NCI-H187 treated with DMSO at 0.1 percent for 48 hours (cell line): ENCODE measurements around the gene SFXN4.
"Not testable (repeated sequence)": the region's sequence is repeated elsewhere in the genome, so short reads cannot be mapped to it uniquely, and the experiment has no call there.

ENCODE experiments used
- DNase-seq: peaks from one replicate; lab custom pipeline; 2025; lab: John Stamatoyannopoulos, UW

SFXN4 gene

DNA sequence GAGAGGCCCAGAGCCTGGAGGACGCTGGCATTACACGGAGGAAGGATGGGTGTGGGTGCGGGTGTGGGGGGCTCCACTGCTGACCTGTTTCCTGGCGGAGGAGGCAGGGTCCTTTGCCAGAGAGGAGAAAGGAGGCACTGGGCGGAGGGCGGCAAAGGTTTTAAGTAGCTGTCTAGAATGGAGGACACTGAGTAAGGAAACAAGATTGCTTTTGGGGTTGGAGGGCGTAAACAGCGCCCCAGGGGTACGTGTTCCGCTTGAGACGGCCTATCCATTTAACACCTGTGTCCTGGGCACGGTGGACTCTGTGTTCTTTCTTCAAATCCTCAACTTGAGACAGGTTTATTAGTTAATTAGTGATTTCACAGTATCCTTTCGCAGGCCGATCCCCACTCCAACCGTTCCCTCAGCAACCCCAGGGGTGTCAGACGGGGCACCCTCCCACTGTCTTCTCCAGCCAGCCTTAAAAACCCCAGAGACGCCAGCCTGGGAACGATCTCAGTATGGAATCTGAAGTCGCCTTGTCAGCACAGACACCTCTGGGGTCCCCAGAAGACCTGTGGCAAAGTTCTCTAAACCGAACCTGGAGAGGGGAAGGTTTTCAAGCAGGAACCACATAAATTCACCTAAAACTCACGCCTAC is 24.8 kb downstream of the SFXN4 start:
- DNase-seq: no peak

DNA sequence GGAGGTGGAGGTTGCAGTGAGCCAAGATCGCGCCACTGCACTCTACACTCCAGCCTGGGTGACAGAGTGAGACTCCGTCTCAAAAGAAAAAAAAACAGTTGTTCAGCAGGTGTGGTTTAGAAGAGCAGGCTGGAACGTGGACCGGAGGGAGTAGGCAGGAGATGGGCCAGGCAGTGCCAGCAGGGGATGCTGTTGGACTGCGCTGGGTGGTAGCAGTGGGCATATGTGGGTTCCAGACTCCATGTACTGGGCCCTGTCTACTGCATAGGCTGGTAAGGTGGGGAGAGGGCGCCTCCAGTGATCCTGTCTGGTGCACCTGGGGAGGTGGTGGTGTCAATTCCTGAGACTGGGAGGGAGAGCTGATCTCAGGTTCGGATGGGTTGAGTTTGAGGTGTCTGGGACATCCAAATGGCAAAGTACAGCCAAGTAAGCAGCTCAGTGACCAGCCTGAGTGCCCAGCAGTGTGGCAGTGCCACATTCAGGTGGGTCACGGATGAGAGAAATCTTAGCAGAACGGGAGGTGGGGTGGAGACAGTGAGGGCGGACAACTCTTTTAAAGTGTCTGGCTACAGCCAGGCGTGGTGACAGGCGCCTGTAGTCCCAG is 25.9 kb downstream of the SFXN4 start:
- no peak for DNase-seq

DNA sequence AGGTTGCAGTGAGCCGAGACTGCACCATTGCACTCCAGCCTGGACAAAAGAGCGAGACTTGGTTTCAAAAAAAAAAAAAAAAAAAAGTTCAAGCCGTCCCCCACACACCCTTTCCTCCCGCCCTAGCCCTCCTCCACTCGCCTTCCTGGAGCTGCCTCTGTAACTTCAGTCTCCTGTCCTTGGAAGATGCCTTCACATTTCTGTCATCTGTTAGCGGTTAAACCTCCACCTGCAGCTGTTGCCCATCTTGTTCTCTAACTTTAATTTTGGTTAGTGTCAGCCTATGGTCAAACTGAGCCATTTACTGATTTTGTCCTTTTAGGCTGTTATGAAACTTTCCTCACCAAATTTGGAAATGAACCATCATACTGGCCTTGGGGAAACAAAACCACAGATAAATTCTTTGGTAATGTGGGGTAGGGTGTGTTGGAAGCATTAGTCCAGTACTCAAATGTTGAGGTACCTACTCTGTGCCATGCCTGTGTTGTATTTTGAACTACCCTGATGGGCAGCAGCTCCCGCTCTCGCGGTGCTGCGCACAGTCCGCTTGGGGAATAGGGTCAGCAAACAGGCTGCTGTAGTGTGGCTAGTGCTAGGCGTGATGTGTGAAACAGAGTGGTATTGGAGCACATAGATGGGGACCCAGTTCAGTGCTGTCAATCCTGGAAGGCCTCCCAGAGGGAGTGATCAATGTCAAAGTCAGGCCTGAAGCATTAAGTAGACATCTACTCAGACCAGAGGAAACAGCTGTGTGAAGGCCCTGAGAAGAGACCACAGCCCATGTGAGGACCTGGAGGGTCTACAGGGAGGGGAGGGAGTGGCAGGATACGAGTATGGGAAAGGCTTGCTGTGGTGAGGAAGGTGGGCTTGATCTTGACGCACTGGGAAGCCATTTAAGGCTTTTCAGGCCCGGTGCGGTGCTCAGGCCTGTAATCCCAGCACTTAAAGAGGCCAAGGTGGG is 26.9 kb downstream of the SFXN4 start:
- DNase-seq: no peak

DNA sequence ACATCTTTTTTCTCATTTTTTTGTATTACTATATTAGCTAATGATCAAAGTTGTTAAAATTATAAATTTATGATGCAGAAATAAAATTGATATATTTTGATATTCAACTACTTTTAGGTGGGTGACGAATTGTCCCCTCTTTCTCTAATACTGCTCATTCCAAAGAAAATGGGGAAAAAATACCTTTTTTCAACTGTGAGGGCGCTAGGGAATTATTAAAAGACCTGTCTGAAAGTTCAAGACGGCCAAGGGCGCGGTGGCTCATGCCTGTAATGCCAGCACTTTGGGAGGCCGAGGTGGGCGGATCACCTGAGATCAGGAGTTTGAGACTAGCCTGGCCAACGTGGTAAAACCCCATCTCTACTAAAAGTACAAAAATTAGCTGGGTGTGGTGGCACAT is 27.6 kb downstream of the SFXN4 start:
- not testable (repeated sequence) for DNase-seq

DNA sequence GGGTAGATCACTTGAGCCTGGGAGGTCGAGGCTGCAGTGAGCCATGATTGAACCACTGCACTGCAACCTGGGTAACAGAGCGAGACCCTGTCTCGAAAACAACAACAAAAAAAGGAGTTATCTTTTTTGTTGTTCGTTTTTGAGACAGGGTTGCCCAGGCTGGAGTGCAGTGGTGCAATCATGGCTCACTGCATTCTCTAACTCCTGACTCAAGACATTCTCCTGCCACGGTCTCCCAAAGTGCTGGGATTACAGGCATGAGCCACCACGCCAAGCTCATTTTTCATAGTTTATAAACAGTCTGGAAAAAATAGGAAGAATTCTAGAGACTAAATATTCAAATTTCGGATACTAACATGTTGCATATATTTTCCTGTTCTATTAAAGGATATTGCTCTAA is 29.4 kb downstream of the SFXN4 start:
- no peak for DNase-seq

DNA sequence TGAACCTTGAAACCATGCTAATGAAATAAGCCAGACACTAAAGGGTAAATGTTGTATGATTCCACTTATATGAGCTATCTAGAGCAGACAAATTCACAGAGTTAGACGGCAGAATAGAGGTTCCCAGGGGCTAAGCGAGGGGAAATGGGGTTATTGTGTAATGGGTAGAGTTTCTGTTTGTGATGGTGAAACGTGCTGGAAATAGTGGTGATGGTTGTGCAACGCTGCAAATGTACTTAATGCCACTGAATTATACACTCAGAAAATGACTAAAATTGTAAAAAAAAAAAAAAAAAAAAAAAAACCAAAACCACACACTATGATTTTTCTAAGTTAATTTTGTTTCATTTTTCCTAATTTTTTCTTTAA is 30.0 kb downstream of the SFXN4 start:
- DNase-seq: no peak

DNA sequence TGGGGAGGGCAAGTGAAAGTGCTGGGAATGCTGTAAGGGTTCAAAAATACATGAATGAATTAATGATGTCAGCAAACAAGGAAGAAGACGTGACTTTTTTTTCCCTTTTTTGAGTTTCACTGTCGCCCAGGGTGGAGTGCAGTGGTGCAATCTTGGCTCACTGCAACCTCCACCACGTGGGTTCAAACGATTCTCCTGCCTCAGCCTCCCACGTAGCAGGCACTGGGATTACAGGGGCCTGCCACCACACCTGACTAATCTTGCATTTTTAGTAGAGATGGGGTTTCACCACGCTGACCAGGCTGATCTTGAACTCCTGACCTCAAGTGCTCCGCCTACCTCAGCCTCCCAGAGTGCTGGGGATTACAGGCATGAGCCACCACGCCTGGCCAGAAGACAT is 31.6 kb downstream of the SFXN4 start:
- DNase-seq: no peak

DNA sequence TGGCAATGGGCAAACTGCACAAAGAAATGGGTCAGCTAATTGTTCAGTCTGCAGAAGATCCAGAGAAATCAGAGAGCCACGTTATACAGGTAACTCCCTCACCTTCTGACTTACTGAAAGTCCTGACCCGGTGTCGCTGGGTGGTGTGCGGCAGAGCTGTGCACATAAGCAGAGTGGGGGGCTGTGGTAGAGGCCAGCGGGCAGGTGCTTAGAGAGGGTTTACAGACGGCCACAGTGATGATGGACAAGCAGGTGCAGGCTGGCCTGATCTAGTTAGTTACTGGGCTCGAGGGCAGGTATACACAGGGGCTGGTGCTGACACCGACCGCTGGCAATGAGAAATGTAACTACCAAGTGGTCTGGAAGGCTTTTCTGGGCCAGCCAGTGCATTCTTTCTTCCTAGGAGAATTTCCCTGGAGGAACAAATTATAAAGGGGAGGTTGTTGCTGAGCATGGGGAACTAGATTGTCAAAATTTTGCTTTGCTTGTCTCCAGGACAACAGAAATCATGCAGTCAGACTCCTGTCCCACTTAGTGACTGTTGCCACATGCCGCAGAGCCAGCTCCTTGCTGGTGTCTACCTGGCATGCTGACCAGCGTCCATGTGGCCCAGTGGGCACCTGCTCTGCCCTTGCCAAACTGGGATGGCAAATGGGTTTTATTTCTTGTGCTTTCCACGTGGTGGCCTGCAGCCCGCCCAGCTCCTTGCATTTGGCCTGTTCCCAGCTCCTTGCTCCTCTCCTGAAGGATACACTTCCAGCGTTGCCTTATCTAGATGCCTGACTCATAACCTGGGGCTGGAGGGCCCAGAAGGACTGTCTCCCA is 32.8 kb downstream of the SFXN4 start:
- DNase-seq: no peak

DNA sequence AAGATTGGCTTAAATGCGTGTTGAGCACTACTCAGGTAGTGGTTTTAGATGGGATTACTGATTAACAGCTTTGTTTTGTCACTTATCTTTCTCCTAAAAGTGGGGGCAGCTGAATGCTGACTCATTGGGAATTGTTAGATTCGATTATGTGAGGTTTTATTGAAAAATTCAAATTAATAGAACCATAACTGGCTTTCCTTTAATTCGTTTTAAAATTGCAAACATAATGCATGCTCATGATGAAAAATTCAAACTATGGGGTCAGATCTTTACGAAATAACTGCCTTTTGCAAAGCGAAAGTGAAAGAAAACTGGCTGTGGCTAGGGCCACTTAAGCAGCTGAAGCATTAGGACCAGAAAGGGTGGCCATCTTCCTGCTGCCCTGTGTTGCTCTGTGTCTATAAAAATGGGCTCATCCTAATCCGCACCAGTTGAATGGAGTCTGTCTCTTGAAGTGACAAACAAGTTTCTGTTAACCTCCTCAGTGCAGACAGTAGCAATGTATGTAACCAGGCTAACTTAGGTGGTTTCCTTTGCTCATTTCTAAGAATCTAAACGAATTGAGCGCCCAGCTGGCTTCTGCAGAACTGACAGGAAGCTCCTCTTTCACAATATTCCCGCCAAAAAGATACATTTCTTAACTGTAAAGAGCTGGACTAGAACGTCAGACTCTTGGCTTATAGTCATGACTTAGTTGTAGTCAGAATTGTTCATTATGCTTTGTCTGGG is 33.8 kb downstream of the SFXN4 start:
- DNase-seq: no peak

DNA sequence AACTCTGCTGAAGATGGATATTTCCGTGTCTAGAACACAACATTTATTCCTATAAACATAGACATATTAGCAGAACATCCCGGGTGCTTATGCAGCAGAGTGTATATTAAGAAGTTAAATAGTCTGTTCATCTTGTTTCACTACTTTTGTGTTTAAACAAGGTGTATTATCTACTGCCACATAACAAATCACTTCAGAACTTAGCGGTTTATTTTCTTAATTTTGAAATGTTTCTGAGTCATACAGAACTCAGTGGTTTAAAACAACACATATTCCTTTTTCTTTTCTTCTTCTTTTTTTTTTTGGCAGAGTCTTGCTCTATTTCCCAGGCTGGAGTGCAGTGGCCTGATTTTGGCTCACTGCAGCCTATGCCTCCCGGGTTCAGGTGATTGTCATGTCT is 35.8 kb downstream of the SFXN4 start:
- no peak for DNase-seq

DNA sequence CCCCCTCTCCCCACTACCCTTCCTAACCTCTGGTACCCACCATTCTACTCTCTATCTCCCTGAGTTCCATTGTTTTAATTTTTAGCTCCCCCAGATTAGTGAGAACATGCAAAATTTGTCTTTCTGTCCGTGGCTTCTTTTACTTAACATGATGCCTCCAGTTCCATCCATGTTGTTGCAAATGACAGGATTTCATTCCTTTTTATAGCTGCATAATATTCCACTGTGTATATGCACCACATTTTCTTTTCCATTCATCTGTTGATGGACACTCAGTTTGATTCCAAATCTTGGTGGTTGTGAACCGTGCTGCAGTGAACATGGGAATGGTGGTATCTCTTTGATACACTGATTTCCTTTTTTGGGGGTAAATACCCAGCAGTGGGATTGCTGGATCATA is 39.6 kb downstream of the SFXN4 start:
- DNase-seq: no peak

DNA sequence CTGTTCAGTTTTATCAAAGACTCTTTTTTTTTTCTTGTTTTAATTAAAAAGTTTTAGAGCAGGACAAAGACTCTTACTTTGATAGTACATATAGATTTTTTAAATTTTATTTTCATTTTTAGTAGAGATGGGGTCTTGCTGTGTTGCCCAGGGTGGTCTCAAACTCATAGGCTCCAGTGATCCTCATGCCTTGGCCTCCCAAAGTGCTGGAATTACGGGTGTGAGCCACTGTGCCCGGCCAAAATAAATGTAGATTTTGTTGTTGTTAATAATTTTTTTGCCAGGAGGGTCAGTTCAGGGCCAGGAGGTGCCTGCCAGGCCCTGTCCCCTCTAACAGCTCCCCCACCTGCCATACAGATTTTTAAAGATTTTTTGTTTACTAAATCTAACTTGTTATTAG is 44.6 kb downstream of the SFXN4 start:
- no peak for DNase-seq

DNA sequence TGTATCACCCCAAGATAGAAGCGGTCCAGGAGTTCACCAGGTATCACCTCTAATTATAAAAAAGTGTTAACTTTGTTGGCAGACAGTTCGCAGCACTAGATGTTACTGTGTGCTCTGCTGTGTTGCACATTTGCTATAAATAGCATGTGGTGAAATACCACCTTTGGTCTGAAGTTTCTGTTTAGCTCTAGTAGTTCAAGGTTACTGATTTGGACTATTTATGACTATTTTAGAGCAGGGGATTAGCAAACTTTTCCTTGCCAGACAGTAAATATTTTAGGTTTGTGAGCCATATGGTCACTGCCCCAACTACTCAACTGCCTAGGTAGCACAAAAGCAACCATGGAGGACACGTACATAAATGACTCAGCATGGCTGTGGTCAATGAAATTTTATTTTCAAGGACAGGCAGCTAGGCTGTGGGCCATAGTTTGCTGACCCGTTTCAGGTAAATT is 45.1 kb downstream of the SFXN4 start:
- no peak for DNase-seq

DNA sequence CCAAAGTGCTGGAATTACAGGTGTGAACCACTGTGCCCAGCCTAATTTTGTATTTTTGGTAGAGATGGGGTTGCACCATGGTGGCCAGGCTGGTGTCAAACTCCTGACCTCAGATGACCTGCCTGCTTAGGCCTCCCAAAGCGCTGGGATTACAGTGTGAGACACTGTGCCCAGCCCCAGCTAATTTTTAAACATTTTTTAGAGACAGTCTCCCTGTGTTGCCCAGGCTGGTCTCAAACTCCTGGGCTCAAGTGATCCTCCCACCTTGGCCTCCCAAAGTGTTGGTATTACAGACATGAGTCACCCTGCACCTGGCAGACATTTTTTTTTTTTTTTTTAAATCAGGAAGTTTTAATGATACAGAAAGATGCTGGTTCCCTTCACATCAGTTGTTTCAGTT is 46.1 kb downstream of the SFXN4 start:
- DNase-seq: no peak

DNA sequence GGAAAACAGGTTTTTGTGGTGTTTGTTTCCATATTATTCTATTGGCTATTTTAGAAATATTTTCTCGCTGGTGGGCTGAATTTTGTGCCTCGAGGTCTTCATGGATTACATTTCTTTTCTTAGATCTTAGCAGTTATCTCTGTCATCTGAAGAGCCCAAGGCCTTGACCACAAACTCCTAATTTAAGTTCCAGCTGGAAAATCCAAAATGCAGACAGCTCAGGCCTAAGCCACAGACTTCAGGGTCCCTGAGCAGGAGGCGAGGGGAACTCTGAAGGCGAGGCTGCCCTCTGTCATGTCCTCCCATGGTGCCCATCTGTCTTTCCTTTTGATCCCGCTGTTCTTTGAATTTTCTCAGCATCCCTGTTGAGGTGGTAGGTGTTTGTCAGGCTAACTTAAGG is 47.3 kb downstream of the SFXN4 start:
- no peak for DNase-seq

DNA sequence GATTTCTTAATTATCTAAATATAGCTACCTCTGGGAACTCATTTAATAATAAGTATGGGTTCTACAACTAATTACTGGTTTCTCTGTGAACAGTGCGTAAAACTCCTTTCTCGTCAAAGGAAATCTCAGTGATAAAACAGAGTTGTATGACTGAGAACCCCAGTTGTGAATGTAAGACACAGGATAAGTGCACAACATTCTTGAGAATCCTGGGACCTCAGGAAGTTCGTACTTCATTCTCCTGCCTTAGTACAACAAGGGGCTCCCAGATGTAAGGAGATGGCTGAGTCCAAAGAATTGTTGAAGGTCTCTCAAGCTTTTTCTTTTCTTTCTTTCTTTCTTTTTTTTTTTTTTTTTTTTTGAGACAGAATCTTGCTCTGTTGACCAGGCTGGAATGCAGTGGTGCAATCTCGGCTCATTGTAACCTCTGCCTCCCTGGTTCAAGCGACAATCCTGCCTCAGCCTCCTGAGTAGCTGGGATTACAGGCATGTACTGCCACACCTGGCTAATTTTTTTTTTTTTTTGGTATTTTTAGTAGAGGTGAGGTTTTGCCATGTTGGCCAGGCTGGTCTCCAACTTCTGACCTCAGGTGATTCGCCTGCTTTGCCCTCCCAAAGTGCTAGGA is 49.1 kb downstream of the SFXN4 start:
- DNase-seq: no peak

DNA sequence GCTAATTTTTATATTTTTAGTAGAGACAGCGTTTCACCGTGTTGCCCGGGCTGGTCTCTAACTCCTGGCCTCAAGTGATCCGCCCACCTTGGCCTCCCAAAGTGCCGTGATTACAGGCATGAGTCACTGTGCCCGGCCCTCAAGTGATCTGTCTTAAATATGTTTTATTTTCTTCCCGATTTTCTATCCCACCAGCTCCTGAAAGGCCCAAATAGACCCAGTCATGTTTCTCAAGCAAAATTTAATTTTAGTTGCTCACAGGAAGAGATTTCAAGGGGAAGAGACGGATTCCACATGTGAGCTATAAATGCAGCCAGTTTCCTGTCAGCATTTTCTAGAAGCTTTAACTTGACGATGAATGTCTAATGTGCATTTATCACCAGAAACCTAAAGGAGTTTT is 49.6 kb downstream of the SFXN4 start:
- no peak for DNase-seq

DNA sequence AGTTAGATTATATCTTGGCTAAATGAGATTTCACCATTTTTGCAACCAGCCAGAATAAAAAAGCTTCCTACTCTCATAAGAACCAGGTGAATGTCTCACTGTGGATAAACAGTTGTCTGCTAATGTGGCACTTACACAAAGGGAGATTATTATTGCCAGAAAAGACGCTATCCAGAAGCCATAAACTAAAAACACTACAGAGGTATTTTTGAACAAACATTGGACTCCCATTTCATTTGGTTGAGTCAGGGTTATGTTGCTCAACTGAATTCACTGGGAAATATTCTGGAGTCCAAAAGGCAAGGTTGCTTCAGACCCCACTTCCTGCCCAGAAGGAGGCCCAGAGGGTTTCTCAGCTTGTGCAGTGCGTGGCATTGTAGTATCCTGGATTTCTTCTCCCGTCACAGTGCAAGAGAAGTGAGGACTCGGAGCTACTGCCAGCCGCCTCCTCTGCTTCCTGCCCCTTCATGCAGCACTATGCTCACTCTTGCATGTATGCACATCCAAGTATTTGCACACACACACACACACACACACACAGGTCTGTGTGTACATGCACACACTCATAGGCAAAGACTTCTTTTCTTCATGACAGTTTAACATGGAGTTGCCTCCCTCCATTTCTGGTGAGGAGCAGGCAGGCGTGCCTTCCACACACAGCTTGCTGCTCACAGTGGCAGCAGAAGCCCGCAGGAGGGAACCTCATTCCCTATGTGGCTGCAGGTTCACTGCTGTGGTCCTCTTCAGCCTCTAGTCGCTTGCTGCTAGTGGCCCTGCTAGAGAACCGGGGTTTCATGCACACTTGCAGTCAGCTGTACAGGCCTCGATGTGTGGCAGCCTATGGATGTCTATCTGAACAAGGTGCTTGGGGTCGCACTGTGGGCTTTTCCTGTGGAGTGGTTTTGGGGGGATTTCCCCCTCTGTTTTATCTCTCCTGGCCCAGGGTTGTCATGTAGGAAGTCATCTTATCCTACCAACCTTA is 51.5 kb downstream of the SFXN4 start:
- DNase-seq: no peak

DNA sequence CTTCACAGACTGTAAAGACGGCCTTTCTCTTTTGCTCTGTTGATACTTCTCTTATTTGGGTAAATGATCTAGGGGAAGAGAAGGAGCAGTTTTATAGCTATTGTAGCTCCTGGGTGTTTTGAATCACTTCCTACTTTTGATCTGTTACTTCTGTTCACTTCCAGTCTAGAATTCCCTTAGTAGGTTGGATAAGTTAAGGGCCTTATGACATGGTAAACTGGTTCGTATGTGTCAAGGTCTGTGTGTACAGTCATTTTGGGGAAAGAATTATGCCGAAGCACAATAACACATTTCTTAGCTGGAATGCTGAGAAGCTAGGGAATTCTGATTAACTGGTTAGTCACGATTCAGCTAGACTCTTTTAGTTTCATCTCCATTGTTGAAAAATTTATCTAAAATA is 53.5 kb downstream of the SFXN4 start:
- no peak for DNase-seq

DNA sequence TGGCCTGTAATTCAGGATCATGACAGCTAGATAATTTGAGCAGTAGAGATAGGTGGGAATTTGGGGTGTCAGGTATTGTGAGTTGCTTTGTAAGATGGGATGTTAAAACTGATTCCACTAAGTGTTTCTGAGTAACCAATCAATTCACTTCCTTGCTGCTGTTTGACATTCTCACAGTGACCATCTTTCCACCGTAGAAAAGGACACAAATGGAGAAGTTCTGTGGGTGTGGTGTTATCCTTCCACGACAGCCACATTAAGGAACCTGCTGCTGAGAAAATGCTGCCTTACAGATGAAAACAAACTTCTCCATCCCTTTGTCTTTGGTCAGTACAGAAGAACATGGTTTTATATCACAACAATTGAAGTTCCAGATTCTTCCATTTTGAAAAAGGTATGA is 57.7 kb downstream of the SFXN4 start:
- DNase-seq: not testable (repeated sequence)
